Natural killer cell (primary cell): Measurements from ENCODE around the gene CHST12. TPM values are rescaled to one million over a fixed set of nuclear protein-coding genes. Genes with fewer than 3 reads are reported as not detected.
"Not testable (repeated sequence)": the region's sequence is repeated elsewhere in the genome, so short reads cannot be mapped to it uniquely, and the experiment has no call there.

Experiments used
- ATAC-seq, 3 donors: fragments of 150-1000 bp in 2 of 3; fragments of 200-7000 bp in 1 of 3; cut with Tn5 transposase; 1 replicate in 1 of 3; 2 replicates in 2 of 3; pipeline ENCODE4 v1.10.0; 2021; ENCODE audit warnings: mild to moderate bottlenecking in 2 of 3, moderate library complexity in 2 of 3
- DNase-seq, 2 donors: peaks; one replicate each; pipeline versions ENCODE4 v3.0.0 to v3.0.0-alpha.2; 2013 to 2021; ENCODE audit warnings: mixed read lengths in 1 of 2
- H3K27ac ChIP-seq: one replicate; pipeline ENCODE4 v1.5.1; 2013; ENCODE audit warnings: mild to moderate bottlenecking, low read length
- H3K27me3 ChIP-seq: one replicate; pipeline ENCODE4 v1.6.1; 2013; ENCODE audit warnings: low read length; ENCODE audit not compliant: control insufficient read depth, insufficient read depth
- H3K36me3 ChIP-seq: one replicate; pipeline ENCODE4 v1.6.1; 2013; ENCODE audit warnings: low read length; ENCODE audit not compliant: control insufficient read depth, insufficient read depth
- H3K4me1 ChIP-seq: one replicate; pipeline ENCODE4 v1.6.1; 2013; ENCODE audit warnings: low read length; ENCODE audit not compliant: control insufficient read depth, insufficient read depth
- H3K4me3 ChIP-seq: one replicate; pipeline ENCODE4 v1.5.1; 2013; ENCODE audit warnings: low read length
- H3K9me3 ChIP-seq: one replicate; pipeline ENCODE4 v1.6.1; 2013; ENCODE audit warnings: low read length; ENCODE audit not compliant: control insufficient read depth, insufficient read depth
- H3K27ac Mint-ChIP-seq, 2 donors: one replicate each; pipeline ENCODE4 v1.8.0; 2022; ENCODE audit warnings: mild to moderate bottlenecking in 2 of 2, mixed read lengths in 2 of 2, moderate library complexity in 1 of 2
- H3K27me3 Mint-ChIP-seq, 2 donors: one replicate each; pipeline ENCODE4 v1.8.0; 2022; ENCODE audit warnings: low read depth in 2 of 2, mixed read lengths in 2 of 2
- H3K36me3 Mint-ChIP-seq: one replicate; pipeline ENCODE4 v1.8.0; 2022; ENCODE audit warnings: mixed read lengths
- H3K4me1 Mint-ChIP-seq, 2 donors: one replicate each; pipeline ENCODE4 v1.8.0; 2022; ENCODE audit warnings: mixed read lengths in 2 of 2
- H3K4me3 Mint-ChIP-seq: one replicate; pipeline ENCODE4 v1.8.0; 2022; ENCODE audit warnings: mild to moderate bottlenecking, moderate library complexity, mixed read lengths
- H3K9me3 Mint-ChIP-seq, 2 donors: one replicate each; pipeline ENCODE4 v1.8.0; 2022; ENCODE audit warnings: mixed read lengths in 2 of 2
- CTCF ChIP-seq: fragments of 200-600 bp; IDR thresholded peaks from one replicate; pipeline ENCODE4 v1.8.0; 2022; ENCODE audit warnings: antibody characterized with exemption
- WGBS: methylation state at CpG from one replicate; pipeline ENCODE4 v1.1.7; 2013; ENCODE audit warnings: missing lambda C conversion rate; ENCODE audit not compliant: insufficient coverage; 5-methylcytosine and 5-hydroxymethylcytosine counted together
- intact Hi-C: fragments of 100-400 bp; cut with micrococcal nuclease; formaldehyde crosslinking; loops from one replicate; pipeline ENCODE4 v1.14.2; 2022
- total RNA-seq, 4 donors: library from RNA; stranded (reverse); fragments of 120-200 nt in 1 of 4; gene quantifications; one replicate each; pipeline versions ENCODE4 v1.2.3 to v1.2.4, GENCODE V29; 2013 to 2022

CHST12 gene
- total RNA-seq, 3 donors from 2014 or later (not counting 1 experiment from before 2014, with no cell fraction given) = 102 to 159 (median 124) TPM

GRCh38 chr7:2381881-2382509, 21.4 kb upstream of the CHST12 start:
- H3K36me3 Mint-ChIP-seq = peaks cover 12% of the 10 kb centered on the region
- DNase-seq (no peak), ATAC-seq (no peak)
- H3K9me3 Mint-ChIP-seq = no peaks in the 10 kb centered on the region
- TF ChIP-seq CTCF = no peak
- H3K36me3 ChIP-seq = peaks cover 44% of the 10 kb centered on the region
- intact Hi-C loops = loop anchor here (10.0 kb wide), 1 partner anchor 53 kb away; no protein-coding TSS in a partner anchor
- H3K27me3 ChIP-seq = no peaks in the 10 kb centered on the region
- no peaks in the 10 kb centered on the region for H3K27me3 Mint-ChIP-seq
- H3K27ac ChIP-seq = no peak overlapping the region
- 94% methylated on average over 21 of the region's 21 CpGs for WGBS
- H3K4me1 ChIP-seq = no peaks in the 10 kb centered on the region
- H3K9me3 ChIP-seq = no peaks in the 10 kb centered on the region
- H3K27ac Mint-ChIP-seq = no peak overlapping the region
- no peak overlapping the region for H3K4me3 Mint-ChIP-seq
- peaks cover 8 to 15% of the 10 kb centered on the region in 2 donors for H3K4me1 Mint-ChIP-seq
- no peak overlapping the region for H3K4me3 ChIP-seq

GRCh38 chr7:2383543-2384274, 19.7 kb upstream of the CHST12 start:
- 95% methylated on average over 29 of the region's 29 CpGs for WGBS
- Histone ChIP-seq H3K4me1 (no peaks in the 10 kb centered on the region), H3K4me3 (no peak overlapping the region), H3K36me3 (peaks cover 35% of the 10 kb centered on the region), H3K27me3 (no peaks in the 10 kb centered on the region), H3K9me3 (no peaks in the 10 kb centered on the region), H3K27ac (no peak overlapping the region)
- Mint-ChIP-seq H3K9me3 (no peaks in the 10 kb centered on the region), H3K4me3 (no peak overlapping the region), H3K36me3 (peaks cover 7% of the 10 kb centered on the region), H3K4me1 (peaks cover under 1 to 1% of the 10 kb centered on the region in 2 donors), H3K27ac (no peak overlapping the region), H3K27me3 (no peaks in the 10 kb centered on the region)
- intact Hi-C loops = loop anchor here (10.0 kb wide), 1 partner anchor 51 kb away; no protein-coding TSS in a partner anchor
- ATAC-seq (no peak), DNase-seq (no peak)
- TF ChIP-seq CTCF = no peak

- no peak overlapping the region for H3K4me3 Mint-ChIP-seq
- H3K4me1 Mint-ChIP-seq = no peaks in the 10 kb centered on the region
- H3K9me3 Mint-ChIP-seq = no peaks in the 10 kb centered on the region
- peaks cover 26% of the 10 kb centered on the region for H3K36me3 ChIP-seq
- no peaks in the 10 kb centered on the region for H3K27me3 ChIP-seq
- no peaks in the 10 kb centered on the region for H3K9me3 ChIP-seq
- 74% methylated on average over 19 of the region's 19 CpGs for WGBS
- ATAC-seq (peak in 1 of 3 donors; percentile 51), DNase-seq (peak in 1 of 2 donors; percentile 39)
- H3K27ac Mint-ChIP-seq = no peak overlapping the region
- TF ChIP-seq CTCF = no peak
- no peak overlapping the region for H3K27ac ChIP-seq
- H3K4me3 ChIP-seq = no peak overlapping the region
- peaks cover 7% of the 10 kb centered on the region for H3K36me3 Mint-ChIP-seq
- H3K4me1 ChIP-seq = no peaks in the 10 kb centered on the region
- H3K27me3 Mint-ChIP-seq = no peaks in the 10 kb centered on the region
- intact Hi-C loops = loop anchor here (10.0 kb wide), 1 partner anchor 50 kb away; no protein-coding TSS in a partner anchor
Measured at GRCh38 chr7:2384354-2385243, 18.8 kb upstream of the CHST12 start.

GRCh38 chr7:2386122-2386521, 17.3 kb upstream of the CHST12 start:
- H3K36me3 ChIP-seq = peaks cover 11% of the 10 kb centered on the region
- not testable (repeated sequence) for H3K4me1 ChIP-seq, H3K27me3 ChIP-seq, H3K27ac Mint-ChIP-seq, H3K36me3 Mint-ChIP-seq, H3K9me3 ChIP-seq, H3K27ac ChIP-seq, ATAC-seq, H3K4me3 Mint-ChIP-seq, H3K27me3 Mint-ChIP-seq, H3K4me3 ChIP-seq, H3K9me3 Mint-ChIP-seq, DNase-seq, H3K4me1 Mint-ChIP-seq
- WGBS = 98% methylated on average over 9 of the region's 9 CpGs
- intact Hi-C loops = loop anchor here (10.0 kb wide), 1 partner anchor 49 kb away; no protein-coding TSS in a partner anchor
